C4-2B (cell line): ENCODE measurements around the gene ENKD1.

Experiments
- CTCF ChIP-seq: fragments of 450-650 bp; conservative IDR thresholded peaks from 2 replicates; pipeline ENCODE4 v1.5.1; 2017; ENCODE audit warnings: mild to moderate bottlenecking
- ZFX ChIP-seq: fragments of 450-650 bp; IDR thresholded peaks from 2 replicates; pipeline ENCODE4 v1.6.1; 2017

GRCh38 chr16:67648088-67648763, 18.3 kb downstream of the ENKD1 start:
- no peak for TF ChIP-seq CTCF
- TF ChIP-seq ZFX, result no peak
